K562 (cell line): ENCODE data around the gene TMEM129. TPM values are rescaled to one million over a fixed set of nuclear protein-coding genes. Genes with fewer than 3 reads are reported as not detected.

Experiments
- ATAC-seq: fragments of 200-7000 bp; cut with Tn5 transposase; 3 replicates; pipeline ENCODE4 v1.9.1; 2020; ENCODE audit warnings: moderate library complexity
- BruUV-seq: library from RNA; stranded (reverse); fragments of 400-500 nt; replicated peaks from 2 replicates; lab custom pipeline; 2021; lab: Mats Ljungman, UMichigan
- CTCF ChIA-PET: fragments of 300-600 bp; formaldehyde crosslinking; extraction: SDS; loops from one replicate; lab custom pipeline; 2021; ENCODE audit warnings: low intra/inter-chr PET ratio; lab: Yijun Ruan, JAX
- POLR2A ChIA-PET: fragments of 300-600, 350-650 bp; sonication (Branson Sonifier 250); formaldehyde crosslinking; extraction: SDS; loops from one replicate; lab custom pipeline; 2021; ENCODE audit warnings: antibody characterized with exemption, inconsistent platforms; lab: Yijun Ruan, JAX
- DNase-seq, 4 experiments: peaks; one replicate each; pipeline versions ENCODE4 v3.0.0 to v3.0.0-alpha.2; 2011 to 2018; ENCODE audit warnings: low spot score in 3 of 4, mixed read lengths in 3 of 4; ENCODE audit errors: extremely low read depth in 1 of 4
- FAIRE-seq: peaks from 2 replicates; lab custom pipeline; 2011; peaks lifted over from hg19 to GRCh38; lab: Jason Lieb, UNC
- H2AFZ ChIP-seq: 2 replicates; pipeline ENCODE4 v1.6.0; 2011; ENCODE audit warnings: low read depth, low read length, control low read depth, inconsistent platforms
- H3K27ac ChIP-seq: fragments of 200-600 bp; 3 replicates; pipeline ENCODE4 v1.8.0; 2011; ENCODE audit warnings: low read depth, mild to moderate bottlenecking, control low read depth, inconsistent platforms, low read length, moderate library complexity, mixed read lengths; ENCODE audit errors: extremely low read depth
- H3K27me3 ChIP-seq, 2 experiments: fragments of 300-600 bp in 1 of 2; 2 replicates in 1 of 2; 3 replicates in 1 of 2; pipeline versions ENCODE4 v1.6.0 to v1.8.0; 2011; ENCODE audit warnings: inconsistent platforms in 2 of 2, low read length in 2 of 2, mild to moderate bottlenecking in 1 of 2, mixed read lengths in 1 of 2, moderate library complexity in 1 of 2; ENCODE audit not compliant: control insufficient read depth in 2 of 2, insufficient read depth in 2 of 2
- H3K36me3 ChIP-seq: fragments of 300-600 bp; 3 replicates; pipeline ENCODE4 v1.8.0; 2011; ENCODE audit warnings: mild to moderate bottlenecking, low read length, inconsistent platforms; ENCODE audit not compliant: control insufficient read depth, insufficient read depth
- H3K4me1 ChIP-seq, 2 experiments: fragments of 200-600 bp in 1 of 2; replicated peaks in 1 of 2; 2 replicates in 1 of 2; 3 replicates in 1 of 2; pipeline versions ENCODE4 v1.5.1 to v1.8.0; 2011; ENCODE audit warnings: inconsistent platforms in 2 of 2, low read length in 2 of 2, mild to moderate bottlenecking in 1 of 2, mixed read lengths in 1 of 2, moderate library complexity in 1 of 2; ENCODE audit not compliant: control insufficient read depth in 2 of 2, insufficient read depth in 2 of 2
- H3K4me2 ChIP-seq: 2 replicates; pipeline ENCODE4 v1.6.1; 2011; ENCODE audit warnings: low read length, control low read depth, inconsistent platforms, mixed read lengths; ENCODE audit not compliant: insufficient read depth
- H3K4me3 ChIP-seq: fragments of 200-600 bp; sonication (generic), shearing (Covaris generic); 2 replicates; pipeline ENCODE4 v1.5.1; 2016; ENCODE audit warnings: control low read depth, inconsistent platforms
- H3K79me2 ChIP-seq: fragments of 200-600 bp; 3 replicates; pipeline ENCODE4 v1.8.0; 2011; ENCODE audit warnings: low read length, inconsistent platforms; ENCODE audit not compliant: control insufficient read depth, insufficient read depth
- H3K9ac ChIP-seq, 2 experiments: 2 replicates each; pipeline versions ENCODE4 v1.6.0 to v1.6.1; 2011; ENCODE audit warnings: low read depth in 2 of 2, low read length in 2 of 2, control low read depth in 1 of 2, inconsistent platforms in 1 of 2, mild to moderate bottlenecking in 1 of 2, mixed read lengths in 1 of 2; ENCODE audit not compliant: insufficient read depth in 1 of 2
- H3K9me1 ChIP-seq: one replicate; pipeline ENCODE4 v1.6.0; 2011; ENCODE audit warnings: inconsistent platforms, mild to moderate bottlenecking, low read length, moderate library complexity; ENCODE audit not compliant: control insufficient read depth, insufficient read depth
- H3K9me3 ChIP-seq: replicated peaks from 2 replicates; pipeline ENCODE4 v1.5.1; 2011; ENCODE audit warnings: low read depth, low read length, inconsistent platforms; ENCODE audit not compliant: control insufficient read depth, insufficient read depth
- H4K20me1 ChIP-seq: replicated peaks from 2 replicates; pipeline ENCODE4 v1.6.1; 2011; ENCODE audit warnings: low read length, inconsistent platforms, mixed read lengths; ENCODE audit not compliant: control insufficient read depth, insufficient read depth
- ARHGAP35 ChIP-seq: fragments of 450-650 bp; IDR thresholded peaks from 2 replicates; pipeline ENCODE4 v1.6.1; 2018; ENCODE audit not compliant: partially characterized antibody
- E4F1 ChIP-seq: fragments of 250-450 bp; sonication (Bioruptor Pico); IDR thresholded peaks from 2 replicates; pipeline ENCODE4 v1.5.0; 2021; ENCODE audit warnings: mild to moderate bottlenecking, borderline replicate concordance
- MEF2A ChIP-seq: IDR thresholded peaks from 2 replicates; pipeline ENCODE4 v1.6.1; 2011; ENCODE audit warnings: low read depth, mild to moderate bottlenecking, low read length, moderate library complexity; ENCODE audit not compliant: control insufficient read depth
- PHTF2 ChIP-seq: fragments of 250-450 bp; sonication (Bioruptor Pico); IDR thresholded peaks from 2 replicates; pipeline ENCODE4 v1.5.0; 2021; ENCODE audit warnings: mild to moderate bottlenecking
- PYGO2 ChIP-seq: fragments of 450-650 bp; IDR thresholded peaks from 2 replicates; pipeline ENCODE4 v1.6.1; 2016; ENCODE audit warnings: mild to moderate bottlenecking, missing genetic modification characterization, moderate library complexity, missing compliant biosample characterization
- RBM25 ChIP-seq: fragments of 200-400 bp; formaldehyde crosslinking; IDR thresholded peaks from 2 replicates; pipeline ENCODE4 v1.6.1; 2018; ENCODE audit warnings: low read length, low read depth, moderate library complexity; ENCODE audit not compliant: severe bottlenecking
- TAL1 ChIP-seq: fragments of 450-650 bp; IDR thresholded peaks from 2 replicates; pipeline ENCODE4 v1.6.1; 2016; ENCODE audit warnings: mild to moderate bottlenecking
- TBL1XR1 ChIP-seq, 2 experiments: IDR thresholded peaks; 2 replicates each; pipeline ENCODE4 v1.6.1; 2012; ENCODE audit warnings: improper control_type of control experiment in 2 of 2, low read length in 2 of 2, mild to moderate bottlenecking in 1 of 2
- ZNF280B ChIP-seq: fragments of 250-450 bp; sonication (Bioruptor Pico); IDR thresholded peaks from 2 replicates; pipeline ENCODE4 v1.5.1; 2021; ENCODE audit warnings: mild to moderate bottlenecking
- ZNF431 ChIP-seq: sonication (generic); formaldehyde crosslinking; IDR thresholded peaks from 2 replicates; pipeline ENCODE4 v1.8.0; 2022; ENCODE audit warnings: mild to moderate bottlenecking, missing genetic modification reagents
- ZNF445 ChIP-seq: fragments of 250-450 bp; sonication (Bioruptor Pico); IDR thresholded peaks from 2 replicates; pipeline ENCODE4 v1.4.0; 2020; ENCODE audit warnings: low read depth, mild to moderate bottlenecking, moderate library complexity
- ZNF639 ChIP-seq, 2 experiments: fragments of 200-800 bp in 1 of 2; sonication (Bioruptor generic) in 1 of 2; sonication (generic) in 1 of 2; formaldehyde crosslinking in 1 of 2; IDR thresholded peaks in 1 of 2; conservative IDR thresholded peaks in 1 of 2; 2 replicates each; pipeline versions ENCODE4 v1.5.0 to v1.6.1; 2016 to 2020; ENCODE audit warnings: missing compliant biosample characterization in 1 of 2, missing genetic modification characterization in 1 of 2, missing genetic modification reagents in 1 of 2
- ZNF830 ChIP-seq: fragments of 250-450 bp; sonication (Bioruptor Pico); IDR thresholded peaks from 2 replicates; pipeline ENCODE4 v1.5.0; 2021; ENCODE audit warnings: mild to moderate bottlenecking
- WGBS: fragments of 100-300 bp; shearing (Covaris generic); methylation state at CpG from one replicate; pipeline ENCODE4 v1.1.6; 2016; ENCODE audit warnings: low coverage, mixed read lengths; ENCODE audit not compliant: insufficient coverage; ENCODE audit errors: missing lambda C conversion rate; 5-methylcytosine and 5-hydroxymethylcytosine counted together
- in situ Hi-C: fragments of 300-500 bp; cut with MboI; formaldehyde crosslinking; loops from 4 replicates; pipeline ENCODE4 v1.15.0; 2018; ENCODE audit warnings: inconsistent platforms, mixed read lengths
- intact Hi-C: fragments of 100-400 bp; cut with micrococcal nuclease; formaldehyde crosslinking; loops from 2 replicates; pipeline ENCODE4 v1.14.2; 2022
- polyA plus RNA-seq, 8 experiments: library from polyadenylated mRNA; depleted of rRNA in 4 of 8; stranded (reverse) in 5 of 8; unstranded in 3 of 8; fragments of >200 nt; fragmentation: Nextera tagmentation in 2 of 8; fragmentation: Illumina TruSeq in 1 of 8; extraction: Ambion mirVana in 2 of 8; extraction: Trizol in 1 of 8; gene quantifications; 2 replicates each; pipeline versions ENCODE4 v1.2.1 to v1.2.3, GENCODE V29; 2011 to 2014; ENCODE audit warnings: inconsistent platforms in 1 of 8, missing spikeins in 1 of 8
- total RNA-seq, 7 experiments: library from RNA; depleted of rRNA in 6 of 7; stranded (reverse); fragments of >200 nt in 6 of 7; fragmentation: Illumina TruSeq in 2 of 7; extraction: Trizol in 2 of 7; gene quantifications; 2 replicates each; pipeline versions ENCODE4 v1.2.1 to v1.2.3, GENCODE V29; 2011 to 2021; ENCODE audit warnings: low replicate concordance in 1 of 7

TMEM129 gene
- total and polyA plus RNA-seq, 9 of the 15 experiments (the other 6 are each of a cell fraction or from before 2014, with no cell fraction given), result 0.34 to 47.2 (median 18.8) TPM

GRCh38 chr4:1674682-1675081, 46.4 kb downstream of the TMEM129 start (continued):
- no peak for TF ChIP-seq E4F1 (CRISPR knock-in tag)

- no peaks in the 10 kb centered on the region for H4K20me1 ChIP-seq
- in situ Hi-C loops, result no loop called here
- WGBS, result 52% methylated on average over 20 of the region's 20 CpGs
- H3K4me1 ChIP-seq, result peaks cover 15 to 52% of the 10 kb centered on the region in 2 experiments
- no peaks in the 10 kb centered on the region for H3K9me3 ChIP-seq
- H3K79me2 ChIP-seq, result no peaks in the 10 kb centered on the region
- no peak overlapping the region for H2AFZ ChIP-seq
- no peaks in the 10 kb centered on the region for H3K27me3 ChIP-seq
- intact Hi-C loops, result no loop called here
- POLR2A ChIA-PET, result interaction anchor here (1.0 kb wide), 1 partner anchor 14 kb away, joined by 3 read pairs; no protein-coding TSS in a partner anchor
- CTCF ChIA-PET, result no interaction called here
- DNase-seq (no peak), ATAC-seq (no peak), FAIRE-seq (no peak)
- peak overlapping the region in 1 of 2 experiments; percentile 31; a peak in 1 of 4 replicates for H3K9ac ChIP-seq
- no peaks in the 10 kb centered on the region for H3K9me1 ChIP-seq
- H3K4me3 ChIP-seq, result no peak overlapping the region
- no peak overlapping the region for H3K27ac ChIP-seq
- H3K36me3 ChIP-seq, result no peaks in the 10 kb centered on the region
- no TSS peak for BruUV-seq
- H3K4me2 ChIP-seq, result no peak overlapping the region
- no peak for TF ChIP-seq PHTF2 (CRISPR knock-in tag)
- no peak for TF ChIP-seq ZNF280B (CRISPR knock-in tag)
- no peak for TF ChIP-seq TBL1XR1 (IDR thresholded peaks at IDR 0.05; ENCODE audit: low read length in 2 of 2)
- TF ChIP-seq PYGO2, result no peak
- TF ChIP-seq ZNF445 (CRISPR knock-in tag), result no peak
- no peak for TF ChIP-seq MEF2A
- TF ChIP-seq TAL1, result no peak
- TF ChIP-seq ARHGAP35, result no peak
- TF ChIP-seq ZNF431 (CRISPR knock-in tag), result no peak
- no peak for TF ChIP-seq ZNF830 (CRISPR knock-in tag)
- TF ChIP-seq ZNF639 (CRISPR knock-in tag; conservative IDR thresholded peaks at IDR 0.05 in 1 of 2, IDR thresholded peaks at IDR 0.05 in 1 of 2), result no peak
- TF ChIP-seq RBM25, result no peak
These were observed 47.5 kb downstream of the TMEM129 start for GRCh38 chr4:1673671-1674070.
